WTC11 (cell line): ENCODE data around the gene KRT76. TPM values are rescaled to one million over a fixed set of nuclear protein-coding genes. Genes with fewer than 3 reads are reported as not detected.

Source experiments
- ATAC-seq: fragments of 200-7000 bp; cut with Tn5 transposase; 2 replicates; pipeline ENCODE4 v1.10.0; 2021; ENCODE audit warnings: mild to moderate bottlenecking, moderate library complexity
- CTCF ChIA-PET: fragments of 300-600 bp; sonication (Branson Sonifier 250); formaldehyde crosslinking; loops from one replicate; lab custom pipeline; 2021; ENCODE audit warnings: antibody characterized with exemption; lab: Charles Lee
- POLR2A ChIA-PET: fragments of 350-600 bp; sonication (Branson Sonifier 250); formaldehyde crosslinking; loops from one replicate; lab custom pipeline; 2021; ENCODE audit warnings: antibody characterized with exemption; lab: Charles Lee
- DNase-seq: peaks from one replicate; pipeline ENCODE4 v3.0.0; 2021; ENCODE audit warnings: low spot score
- H3K27ac Mint-ChIP-seq: 2 replicates; pipeline ENCODE4 v1.8.0; 2021; ENCODE audit warnings: mixed read lengths
- H3K27me3 Mint-ChIP-seq: 2 replicates; pipeline ENCODE4 v1.8.0; 2021; ENCODE audit warnings: low read depth, mild to moderate bottlenecking, moderate library complexity, mixed read lengths
- H3K36me3 Mint-ChIP-seq: 2 replicates; pipeline ENCODE4 v1.8.0; 2021; ENCODE audit warnings: mixed read lengths
- H3K4me1 Mint-ChIP-seq: 2 replicates; pipeline ENCODE4 v1.8.0; 2022; ENCODE audit warnings: mixed read lengths
- H3K4me3 Mint-ChIP-seq: 2 replicates; pipeline ENCODE4 v1.8.0; 2021; ENCODE audit warnings: mild to moderate bottlenecking, moderate library complexity, mixed read lengths
- H3K9me3 Mint-ChIP-seq: 2 replicates; pipeline ENCODE4 v1.8.0; 2021; ENCODE audit warnings: mixed read lengths
- ELF4 ChIP-seq: sonication (generic); formaldehyde crosslinking; IDR thresholded peaks from 2 replicates; pipeline ENCODE4 v1.8.1; 2022; ENCODE audit warnings: low read depth, mild to moderate bottlenecking, moderate library complexity, missing genetic modification reagents
- ESRRA ChIP-seq: sonication (generic); formaldehyde crosslinking; IDR thresholded peaks from 2 replicates; pipeline ENCODE4 v1.8.1; 2022; ENCODE audit warnings: mild to moderate bottlenecking, missing genetic modification reagents, borderline replicate concordance
- ETV6 ChIP-seq: sonication (generic); formaldehyde crosslinking; IDR thresholded peaks from 2 replicates; pipeline ENCODE4 v1.8.1; 2022; ENCODE audit warnings: mild to moderate bottlenecking, missing genetic modification reagents
- GTF2I ChIP-seq: fragments of 250-450 bp; sonication (Bioruptor Pico); conservative IDR thresholded peaks from 2 replicates; pipeline ENCODE4 v1.4.0; 2021; ENCODE audit warnings: mild to moderate bottlenecking
- IRF2 ChIP-seq: sonication (generic); formaldehyde crosslinking; IDR thresholded peaks from 2 replicates; pipeline ENCODE4 v1.8.0; 2022; ENCODE audit warnings: low read depth, missing genetic modification reagents, borderline replicate concordance
- KAT7 ChIP-seq: sonication (generic); formaldehyde crosslinking; IDR thresholded peaks from 2 replicates; pipeline ENCODE4 v1.8.1; 2023; ENCODE audit warnings: missing genetic modification reagents, mild to moderate bottlenecking, borderline replicate concordance
- NFE2L1 ChIP-seq: sonication (generic); formaldehyde crosslinking; IDR thresholded peaks from 2 replicates; pipeline ENCODE4 v1.8.1; 2023; ENCODE audit warnings: missing genetic modification reagents
- OVOL2 ChIP-seq: fragments of 250-450 bp; sonication (Bioruptor Pico); IDR thresholded peaks from 2 replicates; pipeline ENCODE4 v1.9.0; 2021; ENCODE audit warnings: mild to moderate bottlenecking, borderline replicate concordance
- USF1 ChIP-seq: sonication (generic); formaldehyde crosslinking; IDR thresholded peaks from 2 replicates; pipeline ENCODE4 v1.8.0; 2022; ENCODE audit warnings: mild to moderate bottlenecking, missing genetic modification reagents
- ZBTB43 ChIP-seq: sonication (generic); formaldehyde crosslinking; IDR thresholded peaks from 2 replicates; pipeline ENCODE4 v1.8.1; 2023; ENCODE audit warnings: mild to moderate bottlenecking, missing genetic modification reagents
- ZNF263 ChIP-seq: sonication (generic); formaldehyde crosslinking; IDR thresholded peaks from 2 replicates; pipeline ENCODE4 v1.8.1; 2022; ENCODE audit warnings: low read depth, mild to moderate bottlenecking, moderate library complexity, missing genetic modification reagents
- ZNF396 ChIP-seq: fragments of 250-450 bp; sonication (Bioruptor Pico); IDR thresholded peaks from 2 replicates; pipeline ENCODE4 v1.8.0; 2021; ENCODE audit warnings: mild to moderate bottlenecking, moderate library complexity, borderline replicate concordance
- total RNA-seq: library from RNA; stranded (reverse); gene quantifications from 3 replicates; pipeline ENCODE4 v1.2.3, GENCODE V29; 2021
- TF ChIP-seq, protein P1 (sequence below): fragments of 250-450 bp; sonication (Bioruptor Pico); conservative IDR thresholded peaks from 2 replicates; pipeline ENCODE4 v1.9.0; 2021; ENCODE audit warnings: mild to moderate bottlenecking
- TF ChIP-seq, protein P2 (sequence below): sonication (generic); formaldehyde crosslinking; IDR thresholded peaks from 2 replicates; pipeline ENCODE4 v1.8.1; 2023; ENCODE audit warnings: mild to moderate bottlenecking, missing genetic modification reagents, borderline replicate concordance
- TF ChIP-seq, protein P3 (sequence below): sonication (generic); formaldehyde crosslinking; IDR thresholded peaks from 2 replicates; pipeline ENCODE4 v1.8.1; 2022; ENCODE audit warnings: mild to moderate bottlenecking, missing genetic modification reagents, moderate library complexity, borderline replicate concordance
- TF ChIP-seq, protein P4 (sequence below): fragments of 250-450 bp; sonication (Bioruptor Pico); IDR thresholded peaks from 2 replicates; pipeline ENCODE4 v1.9.0; 2021; ENCODE audit warnings: mild to moderate bottlenecking

KRT76 gene
- total RNA-seq, 1 experiment from 2014 or later, result not detected

DNA sequence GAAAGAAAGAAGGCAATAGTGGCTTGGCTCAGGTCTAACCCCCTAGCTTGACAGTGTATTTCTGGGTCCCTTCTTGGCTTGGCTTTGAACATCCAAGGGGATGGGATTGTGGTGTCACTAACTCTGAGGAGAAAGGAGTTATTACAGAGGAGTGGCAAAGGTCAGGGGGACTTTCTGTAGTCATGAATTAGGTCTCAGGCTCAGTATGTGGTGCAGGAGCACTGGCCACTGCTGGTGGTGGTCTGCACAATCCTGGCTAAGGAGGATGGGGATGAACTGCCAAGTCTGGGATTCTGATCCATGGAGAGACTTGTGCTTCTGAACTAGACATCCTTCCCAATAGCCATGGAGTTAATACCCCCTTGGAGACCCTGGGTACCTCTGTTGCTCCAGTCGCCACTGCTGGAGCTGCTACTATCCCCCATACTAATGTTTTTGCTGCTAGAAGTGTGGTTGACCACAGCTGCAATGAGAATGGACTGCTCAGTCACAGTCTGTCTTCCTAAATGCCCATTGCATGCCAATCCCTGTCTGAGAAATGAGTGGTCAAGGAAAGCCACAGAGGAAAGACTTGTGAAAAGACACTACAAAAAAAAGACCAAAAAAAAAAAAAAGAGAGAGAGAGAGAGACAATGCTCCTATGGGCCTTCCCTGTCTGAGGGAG is 32.5 kb downstream of the KRT76 start:
- H3K27me3 Mint-ChIP-seq, result peaks cover 28% of the 10 kb centered on the region
- ATAC-seq, result no peak
- no peaks in the 10 kb centered on the region for H3K4me1 Mint-ChIP-seq
- no peak overlapping the region for H3K27ac Mint-ChIP-seq
- CTCF ChIA-PET, result interaction anchor here (1.1 to 1.9 kb wide), 2 partner anchors 52 to 135 kb away, joined by 4 read pairs; no protein-coding TSS in a partner anchor
- no peak for DNase-seq
- H3K9me3 Mint-ChIP-seq, result no peaks in the 10 kb centered on the region
- TF ChIP-seq IRF2 (CRISPR knock-in tag) (no peak), ZNF263 (CRISPR knock-in tag) (no peak), ZBTB43 (no peak), ELF4 (no peak), ESRRA (no peak), KAT7 (CRISPR knock-in tag) (no peak), GTF2I (CRISPR knock-in tag) (no peak), ZNF396 (CRISPR knock-in tag) (no peak), NFE2L1 (CRISPR knock-in tag) (no peak), ETV6 (CRISPR knock-in tag) (no peak), OVOL2 (CRISPR knock-in tag) (no peak), USF1 (CRISPR knock-in tag) (no peak)
- TF ChIP-seq, protein P1, sequence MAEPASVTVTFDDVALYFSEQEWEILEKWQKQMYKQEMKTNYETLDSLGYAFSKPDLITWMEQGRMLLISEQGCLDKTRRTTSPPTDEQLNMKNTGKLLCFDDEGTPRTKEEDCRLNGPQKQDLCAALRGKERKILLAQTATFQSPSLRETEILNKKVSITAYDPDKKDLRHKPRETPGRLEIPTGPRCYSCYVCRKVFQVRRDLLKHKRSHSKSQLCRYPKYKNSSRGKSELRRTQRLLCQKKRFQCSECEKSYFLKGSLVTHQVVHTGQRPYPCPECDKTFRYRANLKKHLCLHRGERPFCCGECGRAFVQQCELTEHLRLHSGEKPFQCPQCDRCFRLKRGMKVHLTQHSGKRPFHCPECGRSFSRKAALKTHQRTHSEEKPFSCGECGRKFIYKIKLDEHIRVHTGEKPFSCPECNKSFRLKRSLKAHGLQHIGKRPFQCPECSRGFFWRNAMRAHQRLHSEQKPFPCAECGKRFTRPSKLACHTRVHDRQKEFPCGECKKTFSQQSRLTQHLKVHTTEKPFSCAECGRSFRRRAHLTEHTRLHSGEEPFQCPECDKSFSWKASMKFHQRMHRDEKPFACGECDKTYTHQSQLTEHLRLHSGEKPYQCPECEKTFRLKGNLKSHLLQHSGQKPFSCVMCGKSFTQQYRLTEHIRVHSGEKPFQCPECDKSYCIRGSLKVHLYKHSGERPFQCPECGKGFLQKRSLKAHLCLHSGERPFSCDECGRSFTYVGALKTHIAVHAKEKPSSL (CRISPR knock-in tag), result no peak
- TF ChIP-seq, protein P2, sequence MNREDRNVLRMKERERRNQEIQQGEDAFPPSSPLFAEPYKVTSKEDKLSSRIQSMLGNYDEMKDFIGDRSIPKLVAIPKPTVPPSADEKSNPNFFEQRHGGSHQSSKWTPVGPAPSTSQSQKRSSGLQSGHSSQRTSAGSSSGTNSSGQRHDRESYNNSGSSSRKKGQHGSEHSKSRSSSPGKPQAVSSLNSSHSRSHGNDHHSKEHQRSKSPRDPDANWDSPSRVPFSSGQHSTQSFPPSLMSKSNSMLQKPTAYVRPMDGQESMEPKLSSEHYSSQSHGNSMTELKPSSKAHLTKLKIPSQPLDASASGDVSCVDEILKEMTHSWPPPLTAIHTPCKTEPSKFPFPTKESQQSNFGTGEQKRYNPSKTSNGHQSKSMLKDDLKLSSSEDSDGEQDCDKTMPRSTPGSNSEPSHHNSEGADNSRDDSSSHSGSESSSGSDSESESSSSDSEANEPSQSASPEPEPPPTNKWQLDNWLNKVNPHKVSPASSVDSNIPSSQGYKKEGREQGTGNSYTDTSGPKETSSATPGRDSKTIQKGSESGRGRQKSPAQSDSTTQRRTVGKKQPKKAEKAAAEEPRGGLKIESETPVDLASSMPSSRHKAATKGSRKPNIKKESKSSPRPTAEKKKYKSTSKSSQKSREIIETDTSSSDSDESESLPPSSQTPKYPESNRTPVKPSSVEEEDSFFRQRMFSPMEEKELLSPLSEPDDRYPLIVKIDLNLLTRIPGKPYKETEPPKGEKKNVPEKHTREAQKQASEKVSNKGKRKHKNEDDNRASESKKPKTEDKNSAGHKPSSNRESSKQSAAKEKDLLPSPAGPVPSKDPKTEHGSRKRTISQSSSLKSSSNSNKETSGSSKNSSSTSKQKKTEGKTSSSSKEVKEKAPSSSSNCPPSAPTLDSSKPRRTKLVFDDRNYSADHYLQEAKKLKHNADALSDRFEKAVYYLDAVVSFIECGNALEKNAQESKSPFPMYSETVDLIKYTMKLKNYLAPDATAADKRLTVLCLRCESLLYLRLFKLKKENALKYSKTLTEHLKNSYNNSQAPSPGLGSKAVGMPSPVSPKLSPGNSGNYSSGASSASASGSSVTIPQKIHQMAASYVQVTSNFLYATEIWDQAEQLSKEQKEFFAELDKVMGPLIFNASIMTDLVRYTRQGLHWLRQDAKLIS (CRISPR knock-in tag), result no peak
- TF ChIP-seq, protein P3, sequence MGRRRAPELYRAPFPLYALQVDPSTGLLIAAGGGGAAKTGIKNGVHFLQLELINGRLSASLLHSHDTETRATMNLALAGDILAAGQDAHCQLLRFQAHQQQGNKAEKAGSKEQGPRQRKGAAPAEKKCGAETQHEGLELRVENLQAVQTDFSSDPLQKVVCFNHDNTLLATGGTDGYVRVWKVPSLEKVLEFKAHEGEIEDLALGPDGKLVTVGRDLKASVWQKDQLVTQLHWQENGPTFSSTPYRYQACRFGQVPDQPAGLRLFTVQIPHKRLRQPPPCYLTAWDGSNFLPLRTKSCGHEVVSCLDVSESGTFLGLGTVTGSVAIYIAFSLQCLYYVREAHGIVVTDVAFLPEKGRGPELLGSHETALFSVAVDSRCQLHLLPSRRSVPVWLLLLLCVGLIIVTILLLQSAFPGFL, result no peak
- TF ChIP-seq, protein P4, sequence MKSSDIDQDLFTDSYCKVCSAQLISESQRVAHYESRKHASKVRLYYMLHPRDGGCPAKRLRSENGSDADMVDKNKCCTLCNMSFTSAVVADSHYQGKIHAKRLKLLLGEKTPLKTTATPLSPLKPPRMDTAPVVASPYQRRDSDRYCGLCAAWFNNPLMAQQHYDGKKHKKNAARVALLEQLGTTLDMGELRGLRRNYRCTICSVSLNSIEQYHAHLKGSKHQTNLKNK (CRISPR knock-in tag), result no peak
- POLR2A ChIA-PET, result no interaction called here
- no peaks in the 10 kb centered on the region for H3K36me3 Mint-ChIP-seq
- no peak overlapping the region for H3K4me3 Mint-ChIP-seq
